Prostate gland (tissue), 2 donors: ENCODE results near the gene ABHD17A. TPM values are rescaled to one million over a fixed set of nuclear protein-coding genes. Genes with fewer than 3 reads are reported as not detected.
"Not testable (repeated sequence)": the region's sequence is repeated elsewhere in the genome, so short reads cannot be mapped to it uniquely, and the experiment has no call there.

Source experiments
- DNase-seq: peaks from one replicate; pipeline ENCODE4 v3.0.0-alpha.2; 2019; ENCODE audit warnings: low spot score
- H3K27ac ChIP-seq, 2 donors: fragments of 200-600 bp; sonication (generic); 2 replicates each; pipeline ENCODE4 v1.5.1; 2017 to 2019
- H3K27me3 ChIP-seq: fragments of 200-600 bp; sonication (generic); replicated peaks from 2 replicates; pipeline ENCODE4 v1.5.1; 2019; ENCODE audit not compliant: insufficient read depth
- H3K36me3 ChIP-seq, 2 donors: fragments of 200-600 bp; sonication (generic); 1 replicate in 1 of 2; 2 replicates in 1 of 2; pipeline versions ENCODE4 v1.5.1 to v1.8.1; 2017 to 2019
- H3K4me1 ChIP-seq: fragments of 200-600 bp; sonication (generic); replicated peaks from 2 replicates; pipeline ENCODE4 v1.5.1; 2019
- H3K4me3 ChIP-seq, 2 donors: fragments of 200-600 bp; sonication (generic); 2 replicates each; pipeline ENCODE4 v1.5.1; 2017 to 2019
- H3K9me3 ChIP-seq: fragments of 200-600 bp; sonication (generic); 2 replicates; pipeline ENCODE4 v1.5.1; 2017
- POLR2A ChIP-seq: fragments of 450-650 bp; IDR thresholded peaks from one replicate; pipeline ENCODE4 v1.6.1; 2016; ENCODE audit warnings: antibody characterized with exemption, mild to moderate bottlenecking
- POLR2AphosphoS5 ChIP-seq: sonication (generic); formaldehyde crosslinking; IDR thresholded peaks from one replicate; pipeline ENCODE4 v1.6.1; 2017; ENCODE audit warnings: antibody characterized with exemption
- WGBS: methylation state at CpG from one replicate; pipeline ENCODE4 v1.1.5; 2018; 5-methylcytosine and 5-hydroxymethylcytosine counted together
- intact Hi-C: fragments of 100-400 bp; cut with DNase I; formaldehyde crosslinking; loops from one replicate; pipeline ENCODE4 v1.14.2; 2022
- total RNA-seq, 2 donors: library from RNA; depleted of rRNA; stranded (reverse); fragments of >200 nt; gene quantifications; one replicate each; pipeline ENCODE4 v1.1.0, GENCODE V29; 2016
- TF ChIP-seq, protein P1 (sequence below), 4 experiments: fragments of 200-600 bp in 2 of 4; fragments of 450-650 bp in 2 of 4; sonication (generic) in 2 of 4; IDR thresholded peaks; 1 replicate in 3 of 4; 2 replicates in 1 of 4; pipeline ENCODE4 v1.5.1; 2016 to 2019; ENCODE audit warnings: antibody characterized with exemption in 4 of 4, mild to moderate bottlenecking in 2 of 4, moderate library complexity in 2 of 4

The ABHD17A gene
- 100 to 1,000 TPM; 131 to 146 TPM for total RNA-seq

DNA sequence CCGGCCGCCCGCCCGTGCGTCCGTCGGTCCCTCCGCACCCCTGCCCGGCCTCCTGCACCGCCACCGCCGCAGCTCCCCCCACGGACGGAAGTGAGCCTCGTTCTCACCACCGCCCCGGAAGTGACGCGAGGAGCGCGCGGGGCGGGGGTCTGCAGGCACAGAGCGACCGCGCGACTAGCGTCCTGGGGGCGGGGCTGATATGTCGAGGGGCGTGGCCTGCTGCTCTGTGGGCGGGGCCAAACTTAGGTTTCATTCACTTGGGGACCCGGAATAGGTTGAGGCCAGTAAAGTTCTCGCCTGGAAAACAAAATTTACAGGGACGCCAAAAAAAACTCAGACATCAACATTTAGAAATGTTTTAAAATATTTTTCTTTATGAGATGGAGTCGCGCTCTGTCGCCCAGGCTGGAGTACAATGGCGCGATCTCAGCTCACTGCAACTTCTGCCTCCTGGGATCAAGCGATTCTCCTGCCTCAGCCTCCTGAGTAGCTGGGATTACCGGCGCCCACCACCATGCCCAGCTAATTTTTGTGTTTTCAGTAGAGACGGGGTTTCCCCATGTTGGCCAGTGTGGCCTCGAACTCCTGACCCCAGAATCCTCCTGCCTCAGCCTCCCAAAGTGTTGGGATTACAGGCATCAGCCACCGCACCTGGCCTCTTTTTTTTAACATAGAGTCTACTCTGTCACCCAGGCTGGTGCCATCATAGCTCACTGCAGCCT, at the start of gene ABHD17A:
ABHD17A (minus strand) TSS at position 99 of the 722 bp plus-strand sequence. CDS start 3,930 bp downstream, outside the sequence.
- DNase-seq: peak; percentile 93

DNA sequence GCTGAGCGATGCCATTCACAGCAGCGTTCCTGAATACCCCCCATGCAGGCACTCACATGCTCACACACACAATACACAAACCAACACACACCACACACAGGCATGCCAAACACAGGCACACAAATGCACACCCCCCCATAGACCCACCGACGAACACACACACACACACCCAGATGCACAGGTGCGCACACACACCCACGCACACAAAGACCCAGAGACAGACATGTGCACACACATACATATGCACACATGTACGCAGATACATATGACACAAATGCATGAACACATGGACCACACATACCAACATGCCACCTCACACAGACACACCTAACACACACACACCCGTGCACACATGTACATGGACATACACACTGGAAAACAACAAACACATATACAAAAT, 48.6 kb upstream of the ABHD17A start:
- H3K27ac ChIP-seq: no peak overlapping the region
- intact Hi-C loops: no loop called here
- 92% methylated on average over 8 of the region's 8 CpGs for WGBS
- no peak overlapping the region for H3K4me3 ChIP-seq
- H3K36me3 ChIP-seq: no peaks in the 10 kb centered on the region
- no peaks in the 10 kb centered on the region for H3K27me3 ChIP-seq
- H3K4me1 ChIP-seq: no peaks in the 10 kb centered on the region
- DNase-seq: no peak
- no peaks in the 10 kb centered on the region for H3K9me3 ChIP-seq
- TF ChIP-seq, protein P1, sequence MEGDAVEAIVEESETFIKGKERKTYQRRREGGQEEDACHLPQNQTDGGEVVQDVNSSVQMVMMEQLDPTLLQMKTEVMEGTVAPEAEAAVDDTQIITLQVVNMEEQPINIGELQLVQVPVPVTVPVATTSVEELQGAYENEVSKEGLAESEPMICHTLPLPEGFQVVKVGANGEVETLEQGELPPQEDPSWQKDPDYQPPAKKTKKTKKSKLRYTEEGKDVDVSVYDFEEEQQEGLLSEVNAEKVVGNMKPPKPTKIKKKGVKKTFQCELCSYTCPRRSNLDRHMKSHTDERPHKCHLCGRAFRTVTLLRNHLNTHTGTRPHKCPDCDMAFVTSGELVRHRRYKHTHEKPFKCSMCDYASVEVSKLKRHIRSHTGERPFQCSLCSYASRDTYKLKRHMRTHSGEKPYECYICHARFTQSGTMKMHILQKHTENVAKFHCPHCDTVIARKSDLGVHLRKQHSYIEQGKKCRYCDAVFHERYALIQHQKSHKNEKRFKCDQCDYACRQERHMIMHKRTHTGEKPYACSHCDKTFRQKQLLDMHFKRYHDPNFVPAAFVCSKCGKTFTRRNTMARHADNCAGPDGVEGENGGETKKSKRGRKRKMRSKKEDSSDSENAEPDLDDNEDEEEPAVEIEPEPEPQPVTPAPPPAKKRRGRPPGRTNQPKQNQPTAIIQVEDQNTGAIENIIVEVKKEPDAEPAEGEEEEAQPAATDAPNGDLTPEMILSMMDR (IDR thresholded peaks at IDR 0.05): no peak
- TF ChIP-seq POLR2AphosphoS5 (no peak), POLR2A (no peak)

More for the DNA sequence above, at the start of gene ABHD17A:
- H3K9me3 ChIP-seq, H3K36me3 ChIP-seq, intact Hi-C loops, H3K27me3 ChIP-seq: not testable (repeated sequence)
- peak; percentile 95 for TF ChIP-seq POLR2AphosphoS5
- TF ChIP-seq POLR2A: peak; percentile 87
- WGBS: 22% methylated on average over 44 of the region's 46 CpGs
- Histone ChIP-seq H3K27ac (peak within 1 kb of the TSS; percentile 67 to 80), H3K4me3 (peak within 1 kb of the TSS; percentile 53 to 86), H3K4me1 (peaks cover 17% of the 10 kb centered on the region)

DNA sequence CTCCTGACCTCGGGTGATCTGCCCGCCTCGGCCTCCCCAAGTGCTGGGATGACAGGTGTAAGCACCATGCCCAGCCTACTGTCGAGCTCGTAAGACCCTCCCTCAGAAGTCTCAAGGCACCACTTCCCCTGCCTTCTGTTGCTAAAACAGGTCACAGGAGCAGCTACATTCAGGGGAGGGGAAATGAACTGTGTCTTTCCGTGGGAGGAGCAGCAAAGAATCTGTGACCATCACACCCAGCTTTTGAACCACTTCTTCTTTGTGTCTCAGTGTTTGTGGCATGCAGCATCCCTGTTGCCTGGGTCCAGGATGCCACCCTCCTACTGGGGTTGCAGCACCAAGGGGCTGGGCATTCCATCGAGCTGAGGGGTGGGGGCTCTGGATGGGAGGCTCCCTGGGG, 47.9 kb upstream of the ABHD17A start:
- Histone ChIP-seq H3K4me1 (no peaks in the 10 kb centered on the region), H3K36me3 (no peaks in the 10 kb centered on the region), H3K27me3 (no peaks in the 10 kb centered on the region), H3K9me3 (no peaks in the 10 kb centered on the region), H3K4me3 (no peak overlapping the region), H3K27ac (no peak overlapping the region)
- intact Hi-C loops: no loop called here
- WGBS: 76% methylated on average over 7 of the region's 7 CpGs
- TF ChIP-seq, protein P1 (IDR thresholded peaks at IDR 0.05): no peak
- TF ChIP-seq POLR2A: no peak
- no peak for TF ChIP-seq POLR2AphosphoS5
- no peak for DNase-seq

DNA sequence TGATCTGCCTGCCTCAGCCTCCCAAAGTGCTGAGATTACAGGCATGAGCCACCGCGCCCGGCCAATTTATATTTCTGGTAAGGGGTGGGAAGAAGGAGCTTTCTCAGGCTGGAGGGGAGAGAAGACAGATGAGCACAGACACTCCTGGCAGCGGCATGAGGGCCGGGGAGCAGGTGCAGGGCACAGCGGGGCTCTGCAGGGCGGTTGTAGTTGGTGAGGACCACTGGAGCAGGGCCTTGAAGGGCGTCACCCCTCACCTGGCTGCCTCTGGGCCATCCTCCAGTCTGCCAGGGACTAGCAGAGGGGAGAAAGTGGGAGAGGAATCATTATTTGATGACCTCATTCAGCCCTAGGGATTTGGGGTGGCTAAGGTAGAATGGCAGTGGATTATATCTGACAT, 47.1 kb upstream of the ABHD17A start:
- DNase-seq: no peak
- Histone ChIP-seq H3K9me3 (no peaks in the 10 kb centered on the region), H3K27ac (no peak overlapping the region), H3K4me1 (no peaks in the 10 kb centered on the region), H3K4me3 (no peak overlapping the region), H3K36me3 (no peaks in the 10 kb centered on the region), H3K27me3 (no peaks in the 10 kb centered on the region)
- TF ChIP-seq, protein P1 (IDR thresholded peaks at IDR 0.05): no peak
- no peak for TF ChIP-seq POLR2AphosphoS5
- no peak for TF ChIP-seq POLR2A
- intact Hi-C loops: no loop called here
- 89% methylated on average over 8 of the region's 8 CpGs for WGBS

DNA sequence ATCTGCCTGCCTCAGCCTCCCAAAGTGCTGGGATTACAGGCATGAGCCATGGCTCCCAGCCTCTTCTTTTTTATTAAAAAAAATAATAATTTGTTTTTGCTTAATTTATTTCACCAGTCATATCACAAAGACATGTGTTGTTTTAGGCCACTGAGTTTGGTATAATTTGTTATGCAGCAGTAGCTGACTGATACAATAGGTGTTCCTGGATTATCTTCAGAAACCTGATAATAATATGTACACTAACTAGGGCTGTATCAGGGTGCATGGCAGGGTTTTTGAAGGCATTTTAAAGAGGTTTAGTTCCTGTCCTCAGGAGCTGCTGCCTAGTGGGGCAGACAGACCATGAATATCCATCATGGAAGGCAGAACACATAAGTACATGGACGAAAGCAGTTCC, 46.1 kb upstream of the ABHD17A start:
- no peaks in the 10 kb centered on the region for H3K9me3 ChIP-seq
- no peaks in the 10 kb centered on the region for H3K36me3 ChIP-seq
- no peaks in the 10 kb centered on the region for H3K4me1 ChIP-seq
- intact Hi-C loops: no loop called here
- no peak overlapping the region for H3K27ac ChIP-seq
- WGBS: 89% methylated on average over 1 of the region's 1 CpG
- TF ChIP-seq POLR2AphosphoS5 (no peak), POLR2A (no peak)
- TF ChIP-seq, protein P1 (IDR thresholded peaks at IDR 0.05): no peak
- no peak overlapping the region for H3K4me3 ChIP-seq
- no peaks in the 10 kb centered on the region for H3K27me3 ChIP-seq
- DNase-seq: no peak
